Kasumi-1 (cell line): ENCODE data around the gene LARP4B.

Source experiments
- DNase-seq, 2 experiments: peaks; one replicate each; lab custom pipeline; 2025; lab: John Stamatoyannopoulos, UW

The LARP4B gene

GRCh38 chr10:866577-866941, 64.9 kb downstream of the LARP4B start:
- DNase-seq: no peak

DNA sequence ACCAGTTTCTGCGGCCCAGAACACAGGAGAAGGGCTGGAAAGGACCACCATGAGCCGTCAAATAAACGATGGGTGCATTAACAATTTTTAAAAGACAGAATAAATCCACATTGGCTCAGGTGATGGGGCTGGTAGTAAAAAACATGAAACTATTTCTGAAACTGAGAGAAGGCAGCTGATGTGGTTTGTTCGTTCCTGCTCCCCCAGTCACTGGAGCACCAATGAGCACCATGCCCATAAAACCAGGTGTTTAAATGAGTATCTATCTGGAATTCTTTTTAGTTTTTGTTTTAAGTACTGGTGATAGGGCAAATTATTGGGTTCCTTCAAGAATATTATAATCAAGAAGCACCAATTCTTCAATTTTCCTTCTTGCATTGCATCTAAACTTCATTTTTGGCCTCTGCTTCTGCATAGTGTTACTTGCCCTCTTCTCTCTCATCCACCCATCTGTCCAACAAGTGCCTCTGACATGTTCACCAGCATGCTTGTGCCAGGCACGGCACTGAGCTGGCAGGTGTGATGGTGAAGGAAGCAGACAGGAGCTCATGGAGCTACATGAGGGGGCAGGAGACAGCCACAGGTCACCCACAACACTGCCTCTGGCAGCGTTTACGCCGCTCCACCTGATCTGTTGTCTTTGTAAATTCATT, 65.5 kb downstream of the LARP4B start:
- no peak for DNase-seq

DNA sequence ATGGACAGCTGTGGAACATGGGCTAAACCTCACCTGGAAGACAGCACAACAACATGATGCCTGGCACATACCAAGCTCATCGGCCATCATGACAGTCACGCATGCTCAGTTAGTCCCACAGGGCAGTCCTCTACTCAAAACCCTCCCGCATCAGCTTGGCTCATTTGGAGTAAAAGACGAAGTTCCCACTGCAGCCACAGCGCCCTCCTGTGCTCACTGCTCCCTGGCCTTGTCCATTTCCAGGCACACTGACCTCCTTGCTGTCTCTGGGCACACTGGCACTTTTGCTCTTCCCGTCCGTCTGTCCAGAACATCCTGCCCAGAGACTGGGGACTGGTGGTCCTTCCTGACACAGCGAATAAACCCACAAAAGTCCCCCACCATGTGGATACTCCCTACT, 66.2 kb downstream of the LARP4B start:
- DNase-seq: no peak

DNA sequence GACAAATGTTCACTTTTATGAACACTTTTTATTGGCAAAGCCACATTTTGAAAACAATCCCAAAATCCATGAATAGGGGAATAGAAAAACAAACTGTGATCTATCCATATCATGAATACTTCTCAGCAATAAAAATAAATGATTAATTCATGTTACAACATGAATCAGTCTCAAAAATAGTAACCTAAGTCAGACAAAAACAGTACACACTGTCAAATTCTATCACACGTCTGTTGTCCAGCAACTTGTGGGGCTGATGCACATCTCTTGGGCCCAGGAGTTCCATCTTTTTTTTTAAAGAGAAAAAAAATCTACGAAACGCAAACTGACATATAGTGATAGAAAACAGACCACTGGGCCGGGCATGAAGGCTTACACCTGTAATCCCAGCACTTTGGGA, 71.0 kb downstream of the LARP4B start:
- DNase-seq: no peak

DNA sequence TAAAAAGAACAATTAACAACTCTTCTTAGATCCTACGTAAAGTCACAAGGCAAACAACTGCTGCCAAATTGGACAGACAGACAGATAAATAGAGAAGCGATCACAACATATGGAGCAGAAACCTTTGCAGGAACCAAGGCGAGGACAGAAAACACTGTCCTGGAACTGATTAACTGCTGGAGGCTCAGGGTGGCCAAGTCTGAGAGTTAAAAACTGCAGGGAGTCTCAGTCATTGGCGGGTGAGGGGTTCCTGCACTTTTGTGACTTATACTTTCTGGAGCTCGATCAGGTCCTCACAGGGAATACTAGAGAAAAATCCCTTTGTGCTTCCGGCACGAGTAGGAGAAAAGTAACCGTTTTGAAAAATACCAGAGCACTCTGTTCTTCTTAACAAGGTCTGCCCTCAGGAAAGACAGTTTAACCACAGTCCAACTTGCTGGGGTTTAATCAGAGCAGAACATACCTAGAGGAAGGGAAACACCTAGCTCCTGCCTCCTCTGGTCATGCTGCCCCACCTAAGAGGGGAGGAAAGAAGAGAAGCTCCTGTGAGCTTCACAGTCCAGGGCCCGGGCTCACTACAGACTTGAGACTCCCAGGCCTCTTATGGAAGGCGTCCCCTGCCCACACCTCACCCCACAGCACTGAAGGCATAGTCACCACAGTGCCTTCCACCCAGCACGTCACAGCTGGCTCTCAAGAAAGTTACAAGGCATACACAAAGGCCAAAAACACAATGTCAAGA, 74.9 kb downstream of the LARP4B start:
- DNase-seq: no peak

DNA sequence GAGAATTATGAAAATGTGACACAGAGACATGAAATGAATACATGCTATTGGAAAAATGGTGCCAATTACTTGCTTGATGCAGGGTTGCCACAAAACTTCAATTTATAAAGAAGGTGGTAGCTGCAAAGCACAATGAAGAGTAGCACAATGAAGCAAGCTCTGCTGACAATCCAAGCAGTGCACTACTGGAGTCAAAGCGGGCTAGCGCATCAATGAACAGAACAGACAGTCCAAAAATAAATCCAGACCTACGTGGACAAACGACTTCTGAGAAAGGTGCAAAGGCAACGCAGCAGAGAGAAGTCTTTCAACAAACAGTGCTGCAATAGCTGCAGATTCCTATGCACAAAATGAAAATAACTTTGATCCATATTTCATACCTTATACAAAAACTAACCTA, 75.8 kb downstream of the LARP4B start:
- no peak for DNase-seq

GRCh38 chr10:855079-855478, 76.4 kb downstream of the LARP4B start:
- no peak for DNase-seq

DNA sequence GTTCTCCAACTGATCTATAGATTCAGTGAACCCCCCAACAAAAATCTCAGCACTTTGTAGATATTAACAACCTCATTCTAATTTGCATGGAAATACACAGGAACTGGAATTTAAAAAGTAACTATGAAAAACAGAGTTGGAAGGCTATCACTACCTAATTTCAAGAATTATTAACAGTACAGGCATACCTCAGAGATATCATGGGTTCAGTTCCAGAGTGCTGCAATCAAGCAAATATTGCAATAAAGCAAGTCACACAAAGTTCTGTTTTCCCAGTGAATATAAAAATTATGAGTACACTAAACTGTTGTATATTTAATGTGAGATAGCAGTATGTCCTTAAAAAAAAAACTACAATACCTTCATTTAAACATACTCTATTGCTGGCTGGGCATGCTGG, 78.5 kb downstream of the LARP4B start:
- no peak for DNase-seq

DNA sequence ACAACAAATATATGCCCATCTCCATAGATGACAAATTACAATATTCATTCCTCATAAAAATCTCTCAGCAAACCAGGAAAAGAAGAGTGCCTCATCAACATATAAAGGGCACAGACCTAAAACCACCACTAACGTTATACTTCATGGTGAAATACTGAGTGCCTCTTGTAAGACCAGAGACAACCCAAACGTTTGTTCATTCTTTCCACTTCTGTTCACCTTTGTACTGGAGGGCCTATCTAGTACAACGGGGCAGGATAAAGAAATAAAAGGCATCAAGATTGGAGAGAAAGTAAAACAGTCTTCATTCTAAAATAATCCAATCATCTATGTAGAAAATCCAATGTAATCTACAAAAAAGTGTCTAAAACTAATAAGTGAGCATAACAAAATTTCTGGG, 79.1 kb downstream of the LARP4B start:
- DNase-seq: no peak

DNA sequence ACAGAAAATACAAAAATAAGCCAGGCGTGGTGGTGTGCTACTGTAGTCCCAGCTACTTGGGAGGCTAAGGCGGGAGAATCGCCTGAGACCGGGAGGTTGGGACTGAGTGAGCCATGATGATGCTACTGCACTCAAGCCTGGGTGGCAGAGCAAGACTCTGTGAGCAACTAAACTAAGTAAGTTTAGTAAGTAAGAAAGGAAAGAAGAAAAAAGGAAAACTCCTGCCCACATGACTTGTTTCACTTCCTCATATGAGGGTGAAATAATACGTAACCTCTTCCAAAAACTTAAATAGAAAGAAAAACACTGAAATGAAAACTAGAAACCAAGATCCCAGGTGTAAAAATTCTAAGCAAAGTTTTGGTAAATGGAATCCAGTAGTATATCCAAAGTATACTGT, 79.6 kb downstream of the LARP4B start:
- no peak for DNase-seq

- DNase-seq: no peak
These were observed 81.4 kb downstream of the LARP4B start for GRCh38 chr10:850093-850492.

GRCh38 chr10:847868-848267, 83.6 kb downstream of the LARP4B start:
- DNase-seq: no peak

DNA sequence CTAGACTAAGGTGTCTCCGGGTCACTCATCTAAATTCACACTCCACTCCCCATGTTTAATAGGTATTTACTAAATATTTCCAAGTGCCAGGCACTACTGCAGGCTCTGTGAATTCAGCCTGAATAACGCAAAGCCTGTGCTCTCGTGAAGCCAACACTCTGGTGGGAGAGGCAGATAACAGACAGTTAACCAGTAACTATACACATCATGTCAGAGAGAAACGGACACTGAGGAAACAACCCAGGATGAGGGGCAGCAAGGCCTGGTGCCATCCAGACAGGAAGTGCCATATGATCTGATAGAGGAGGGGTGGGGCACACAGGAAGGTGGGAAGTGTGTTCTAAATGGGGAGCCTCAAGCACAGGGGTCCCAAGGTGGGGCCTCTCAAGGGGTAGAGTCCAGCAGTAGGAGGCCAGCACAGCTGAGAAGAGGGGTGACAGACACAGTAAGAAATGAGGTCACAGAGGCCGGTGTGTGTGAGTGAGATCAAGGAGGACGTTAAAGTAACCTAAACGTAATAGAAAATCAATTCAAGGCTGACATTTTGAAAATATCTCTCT, 85.3 kb downstream of the LARP4B start:
- no peak for DNase-seq

GRCh38 chr10:845526-845925, 86.0 kb downstream of the LARP4B start:
- no peak for DNase-seq

DNA sequence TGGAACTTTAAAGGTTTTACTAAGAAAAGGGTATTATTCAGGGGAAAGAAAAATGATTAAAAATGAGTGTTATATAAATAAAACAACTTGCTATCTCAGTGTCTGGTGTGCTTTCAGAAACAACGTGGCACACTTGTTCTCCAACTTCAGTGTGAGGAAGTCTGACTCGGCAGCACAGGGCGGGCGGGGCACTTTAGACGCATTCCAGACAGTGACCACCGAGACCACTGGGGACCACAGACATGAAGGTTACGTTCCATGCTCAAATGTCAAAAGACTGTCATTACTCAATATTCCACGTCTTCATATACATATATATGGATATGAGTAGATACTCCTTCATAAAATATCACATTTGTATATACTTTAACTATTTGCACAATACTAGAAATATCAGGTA, 87.0 kb downstream of the LARP4B start:
- no peak for DNase-seq

DNA sequence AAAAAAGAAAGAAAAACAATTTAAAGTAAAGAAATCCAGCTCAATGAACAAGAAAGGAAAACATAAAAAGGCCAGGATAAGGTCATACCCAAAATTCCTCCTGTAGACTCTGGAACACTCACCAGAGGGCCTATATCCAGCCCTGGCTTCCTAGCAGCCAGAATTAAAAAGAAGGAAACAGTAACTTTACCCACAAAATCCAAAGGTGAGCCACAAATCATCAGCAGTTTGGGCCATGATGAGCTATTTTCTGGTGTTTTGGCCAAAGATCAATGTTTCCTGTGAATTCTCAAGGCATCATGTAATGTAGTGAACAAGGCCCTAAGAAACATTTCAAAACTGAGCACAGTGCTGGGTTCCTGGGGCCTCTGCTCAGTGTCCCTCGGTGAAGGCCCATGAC, 87.8 kb downstream of the LARP4B start:
- no peak for DNase-seq

- DNase-seq: no peak
These were observed 88.7 kb downstream of the LARP4B start for GRCh38 chr10:842795-843194.

GRCh38 chr10:841535-841934, 90.0 kb downstream of the LARP4B start:
- DNase-seq: no peak

DNA sequence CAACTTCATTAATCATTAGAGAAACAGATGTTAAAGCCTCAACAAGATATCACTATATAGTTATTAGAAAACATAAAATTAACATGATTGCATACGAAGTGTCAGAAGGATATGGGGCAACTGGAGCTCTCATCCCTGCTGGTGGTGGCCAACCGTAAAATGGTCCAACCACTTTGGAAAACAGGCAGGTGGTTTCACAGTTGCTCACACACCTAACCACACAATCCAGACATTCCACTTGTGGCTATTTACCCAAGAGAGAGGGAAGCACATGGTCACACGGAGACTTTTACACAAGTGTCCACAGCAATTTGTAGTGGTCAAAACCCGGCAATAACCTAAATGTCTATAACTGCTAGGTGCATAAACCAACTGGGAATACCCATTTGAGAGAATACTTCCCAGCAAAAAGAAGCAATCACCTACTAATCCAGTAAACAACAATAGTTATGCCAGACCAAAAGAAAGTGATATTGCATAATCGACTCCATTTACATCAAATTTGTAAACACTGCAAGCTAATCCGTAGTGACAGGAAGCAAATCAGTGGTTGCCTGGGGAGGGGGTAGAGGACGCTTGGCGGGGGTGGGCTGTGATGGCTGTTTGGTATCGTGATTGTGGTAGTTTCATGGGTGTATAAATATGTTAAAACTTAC, 91.8 kb downstream of the LARP4B start:
- no peak for DNase-seq

GRCh38 chr10:836782-837181, 94.7 kb downstream of the LARP4B start:
- no peak for DNase-seq

DNA sequence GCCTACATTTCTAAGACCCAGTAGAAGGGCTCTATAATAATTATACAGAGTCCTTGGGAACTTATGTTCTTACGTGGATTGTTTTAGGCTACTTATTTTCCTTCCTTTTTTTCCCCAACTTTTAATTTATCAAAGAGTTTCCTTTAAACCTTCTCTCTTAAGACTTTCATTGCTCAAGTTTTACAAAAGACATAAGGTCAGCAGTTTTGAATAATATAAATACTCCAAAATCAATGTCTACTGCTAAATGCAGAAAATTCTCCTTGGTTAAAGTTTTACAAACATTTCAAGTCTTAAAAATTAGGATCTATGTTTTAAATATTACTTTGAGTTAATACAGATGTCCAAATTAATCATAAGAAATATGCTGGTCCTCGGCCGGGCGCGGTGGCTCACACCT, 97.0 kb downstream of the LARP4B start:
- DNase-seq: no peak

DNA sequence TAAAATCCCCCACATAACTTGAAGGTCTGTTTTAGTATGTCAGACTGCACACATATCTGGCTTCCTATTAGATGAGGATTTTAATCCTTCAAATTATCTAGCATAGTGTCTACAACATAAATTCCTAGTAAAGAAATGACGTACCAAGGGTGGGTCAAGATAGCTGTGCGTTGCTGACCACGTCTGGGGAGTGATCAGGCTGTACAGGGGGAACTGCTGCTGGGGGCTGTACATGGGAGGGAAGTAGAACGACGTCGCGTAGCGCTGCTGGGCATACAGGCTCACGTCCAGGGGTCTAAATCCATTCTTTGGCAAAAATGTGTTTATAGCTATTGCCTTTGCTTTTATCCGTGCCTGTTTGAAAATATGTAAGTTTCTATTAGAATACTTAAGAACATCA, 102.3 kb downstream of the LARP4B start:
- DNase-seq: no peak

- no peak for DNase-seq
These were observed 103.3 kb downstream of the LARP4B start for GRCh38 chr10:828191-828590.
